Effector memory CD8-positive, alpha-beta T cell (primary cell): ENCODE measurements around the gene PYGO1.
A peak's percentile ranks its signal among the peaks of the same experiment; 100 is the strongest.
"Not testable (repeated sequence)": the region's sequence is repeated elsewhere in the genome, so short reads cannot be mapped to it uniquely, and the experiment has no call there.

Source experiments
- ATAC-seq: fragments of 150-1000 bp; cut with Tn5 transposase; replicated peaks from 2 replicates; pipeline ENCODE4 v1.10.0; 2021; ENCODE audit warnings: mild to moderate bottlenecking, moderate library complexity
- DNase-seq, 3 experiments: peaks; one replicate each; pipeline ENCODE4 v3.0.0; 2021
- H3K27ac Mint-ChIP-seq, 2 donors: one replicate each; pipeline ENCODE4 v1.8.0; 2022; ENCODE audit warnings: mild to moderate bottlenecking in 2 of 2, mixed read lengths in 2 of 2, moderate library complexity in 2 of 2
- H3K27me3 Mint-ChIP-seq, 2 donors: one replicate each; pipeline ENCODE4 v1.8.0; 2022; ENCODE audit warnings: mixed read lengths in 2 of 2
- H3K36me3 Mint-ChIP-seq: one replicate; pipeline ENCODE4 v1.8.0; 2022; ENCODE audit warnings: mild to moderate bottlenecking, moderate library complexity, mixed read lengths; ENCODE audit not compliant: insufficient read depth
- H3K4me1 Mint-ChIP-seq, 2 donors: one replicate each; pipeline ENCODE4 v1.8.0; 2022; ENCODE audit warnings: low read depth in 2 of 2, mixed read lengths in 2 of 2
- H3K4me3 Mint-ChIP-seq, 2 donors: one replicate each; pipeline ENCODE4 v1.8.0; 2022; ENCODE audit warnings: mild to moderate bottlenecking in 2 of 2, mixed read lengths in 2 of 2, moderate library complexity in 2 of 2
- H3K9me3 Mint-ChIP-seq, 2 donors: one replicate each; pipeline ENCODE4 v1.8.0; 2022; ENCODE audit warnings: mixed read lengths in 2 of 2

The PYGO1 gene

DNA sequence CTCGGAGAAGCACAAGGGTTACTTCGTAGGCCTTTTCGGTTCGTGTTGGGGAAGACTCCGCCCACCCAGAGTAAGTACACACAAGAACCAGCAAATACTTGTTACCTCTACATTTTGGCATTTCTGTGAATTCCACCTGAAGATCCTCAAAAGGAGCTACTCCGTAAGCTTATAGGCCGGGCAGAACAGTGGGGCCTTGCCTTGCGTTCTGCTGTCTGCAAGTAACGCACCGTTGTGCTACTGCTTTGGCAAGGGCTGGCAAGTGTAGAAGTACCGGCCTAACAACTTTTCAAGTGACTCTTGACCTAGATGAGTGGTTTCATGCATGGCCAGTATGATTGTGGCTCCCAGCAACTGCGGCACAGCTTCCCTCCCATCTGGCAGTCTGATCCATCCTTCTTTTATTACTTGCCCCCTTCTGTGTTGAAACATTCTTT lies 73.7 kb downstream of the PYGO1 start:
- Mint-ChIP-seq H3K4me1 (no peaks in the 10 kb centered on the region), H3K27ac (no peak overlapping the region), H3K27me3 (peaks cover 7 to 8% of the 10 kb centered on the region in 2 donors), H3K9me3 (no peaks in the 10 kb centered on the region), H3K36me3 (no peaks in the 10 kb centered on the region), H3K4me3 (no peak overlapping the region)
- ATAC-seq, result no peak
- no peak for DNase-seq

DNA sequence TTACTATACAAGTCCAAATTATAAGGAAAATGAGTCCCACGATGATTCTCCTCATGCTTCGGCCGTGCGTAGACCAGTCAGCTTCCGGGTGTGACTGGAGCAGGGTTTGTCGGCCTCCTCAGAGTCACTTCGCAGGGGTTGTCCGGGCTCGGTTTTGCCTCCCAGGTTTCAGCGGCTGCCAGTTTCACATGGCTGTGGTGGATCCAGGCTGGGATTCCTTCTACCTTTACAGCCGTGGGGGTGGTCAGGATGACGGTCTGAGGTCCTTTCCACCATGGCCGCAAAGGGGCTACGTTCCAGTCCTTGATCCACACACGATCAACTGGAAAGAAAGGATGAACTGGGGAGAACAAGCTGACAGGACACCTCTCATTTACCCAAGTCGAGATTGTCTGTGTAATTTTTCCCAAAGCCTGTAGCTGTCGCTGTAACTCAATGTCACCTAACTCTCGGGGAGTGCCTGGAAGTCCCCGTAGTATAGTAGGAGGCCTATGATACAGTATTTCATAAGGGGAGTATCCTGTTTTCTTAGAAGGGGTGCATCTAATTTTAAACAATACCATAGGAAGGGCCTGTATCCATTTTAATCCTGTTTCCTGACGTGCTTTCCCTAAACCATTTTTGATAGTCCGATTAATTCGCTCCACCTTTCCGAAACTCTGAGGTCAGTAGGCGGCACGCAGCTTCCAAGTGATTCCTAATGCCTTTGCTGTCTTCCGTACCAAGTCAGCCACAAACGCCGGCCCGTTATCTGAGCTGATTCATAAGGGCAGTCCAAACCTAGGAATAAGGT lies 74.3 kb downstream of the PYGO1 start:
- not testable (repeated sequence) for H3K9me3 Mint-ChIP-seq, ATAC-seq, H3K27ac Mint-ChIP-seq, DNase-seq, H3K27me3 Mint-ChIP-seq, H3K4me3 Mint-ChIP-seq, H3K36me3 Mint-ChIP-seq, H3K4me1 Mint-ChIP-seq

DNA sequence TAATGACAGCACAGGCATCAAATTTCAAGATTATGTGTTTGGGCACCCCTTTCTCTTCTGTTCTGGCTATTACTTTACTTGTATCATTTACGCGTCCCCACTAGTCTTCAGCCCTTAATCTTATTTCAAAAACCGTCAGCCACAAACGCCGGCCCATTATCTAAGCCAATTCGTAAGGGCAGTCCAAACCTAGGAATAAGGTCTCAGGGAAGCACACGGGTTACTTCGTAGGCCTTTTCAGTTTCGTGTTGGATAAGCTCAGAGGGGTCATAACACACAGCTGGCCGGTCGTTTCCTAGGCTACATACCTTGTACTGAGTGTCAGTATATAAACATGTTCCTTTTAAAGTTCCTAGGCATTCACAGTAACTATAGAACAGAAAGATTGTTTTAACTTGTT lies 75.0 kb downstream of the PYGO1 start:
- Mint-ChIP-seq H3K27ac (no peak overlapping the region), H3K36me3 (no peaks in the 10 kb centered on the region), H3K4me1 (no peaks in the 10 kb centered on the region), H3K9me3 (no peaks in the 10 kb centered on the region), H3K27me3 (peaks cover 5 to 7% of the 10 kb centered on the region in 2 donors), H3K4me3 (no peak overlapping the region)
- ATAC-seq (no peak), DNase-seq (no peak)

DNA sequence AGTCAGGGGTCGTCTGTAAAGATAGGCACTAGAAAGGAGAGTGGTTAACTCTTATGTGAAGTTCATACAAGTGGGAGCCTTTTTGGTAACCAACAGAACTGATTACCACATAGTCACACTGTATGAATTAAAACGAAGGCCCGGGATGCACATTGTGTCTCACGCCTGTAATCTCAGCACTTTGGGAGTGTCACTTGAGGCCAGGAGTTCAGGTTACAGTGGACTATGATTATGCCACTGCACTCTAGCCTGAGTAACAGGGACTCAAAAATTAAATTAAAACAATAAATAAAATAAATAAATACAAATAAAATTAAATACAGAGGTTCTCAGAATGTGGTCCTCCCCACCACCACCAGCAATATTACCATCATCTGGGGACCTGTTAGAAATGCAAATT lies 80.6 kb downstream of the PYGO1 start:
- H3K36me3 Mint-ChIP-seq, result no peaks in the 10 kb centered on the region
- H3K27me3 Mint-ChIP-seq, result peaks cover 9 to 21% of the 10 kb centered on the region in 2 donors
- H3K9me3 Mint-ChIP-seq, result no peaks in the 10 kb centered on the region
- H3K27ac Mint-ChIP-seq, result no peak overlapping the region
- ATAC-seq (no peak), DNase-seq (no peak)
- H3K4me3 Mint-ChIP-seq, result no peak overlapping the region
- H3K4me1 Mint-ChIP-seq, result no peaks in the 10 kb centered on the region

DNA sequence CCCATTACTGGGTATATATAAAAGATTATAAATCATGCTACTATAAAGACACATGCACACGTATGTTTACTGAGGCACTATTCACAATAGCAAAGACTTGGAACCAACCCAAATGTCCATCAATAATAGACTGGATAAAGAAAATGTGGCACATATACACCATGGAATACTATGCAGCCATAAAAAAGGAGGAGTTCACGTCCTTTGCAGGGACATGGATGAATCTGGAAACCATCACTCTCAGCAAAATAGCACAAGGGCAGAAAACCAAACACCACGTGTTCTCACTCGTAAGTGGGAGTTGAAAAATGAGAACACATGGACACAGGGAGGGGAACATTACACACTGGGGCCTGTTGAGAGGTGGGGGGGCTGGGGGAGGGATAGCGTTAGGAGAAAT lies 82.7 kb downstream of the PYGO1 start:
- H3K4me1 Mint-ChIP-seq, H3K36me3 Mint-ChIP-seq, H3K9me3 Mint-ChIP-seq, DNase-seq, H3K27ac Mint-ChIP-seq, H3K4me3 Mint-ChIP-seq, ATAC-seq: not testable (repeated sequence)
- peaks cover 17 to 32% of the 10 kb centered on the region in 2 donors for H3K27me3 Mint-ChIP-seq

DNA sequence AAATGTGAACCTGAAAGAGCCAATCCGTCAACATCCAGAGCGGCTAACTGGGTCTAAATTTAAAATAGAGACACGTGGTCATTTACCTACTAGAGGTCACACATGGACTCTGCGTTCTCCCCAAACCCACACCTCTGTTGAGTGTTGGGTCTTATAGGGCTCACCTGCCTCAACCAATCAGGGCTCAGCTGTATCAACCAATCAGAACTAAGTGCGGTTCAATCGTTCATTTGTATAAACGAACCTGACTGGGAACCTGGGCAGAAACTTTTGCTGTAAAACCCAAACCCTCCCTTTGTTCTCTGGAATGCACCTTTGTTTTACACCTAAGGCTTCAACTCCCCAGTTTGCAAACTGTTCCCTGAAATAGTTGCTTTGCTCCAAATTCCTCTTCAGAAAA lies 89.0 kb downstream of the PYGO1 start:
- Mint-ChIP-seq H3K27me3 (peaks cover 17 to 26% of the 10 kb centered on the region in 2 donors), H3K36me3 (peaks cover 5% of the 10 kb centered on the region), H3K4me3 (peak overlapping the region in 1 of 2 donors; percentile 85), H3K4me1 (peaks cover 5 to 7% of the 10 kb centered on the region in 2 donors), H3K27ac (peak overlapping the region in 1 of 2 donors; percentile 89), H3K9me3 (no peaks in the 10 kb centered on the region)
- DNase-seq, result no peak
- ATAC-seq, result no peak

DNA sequence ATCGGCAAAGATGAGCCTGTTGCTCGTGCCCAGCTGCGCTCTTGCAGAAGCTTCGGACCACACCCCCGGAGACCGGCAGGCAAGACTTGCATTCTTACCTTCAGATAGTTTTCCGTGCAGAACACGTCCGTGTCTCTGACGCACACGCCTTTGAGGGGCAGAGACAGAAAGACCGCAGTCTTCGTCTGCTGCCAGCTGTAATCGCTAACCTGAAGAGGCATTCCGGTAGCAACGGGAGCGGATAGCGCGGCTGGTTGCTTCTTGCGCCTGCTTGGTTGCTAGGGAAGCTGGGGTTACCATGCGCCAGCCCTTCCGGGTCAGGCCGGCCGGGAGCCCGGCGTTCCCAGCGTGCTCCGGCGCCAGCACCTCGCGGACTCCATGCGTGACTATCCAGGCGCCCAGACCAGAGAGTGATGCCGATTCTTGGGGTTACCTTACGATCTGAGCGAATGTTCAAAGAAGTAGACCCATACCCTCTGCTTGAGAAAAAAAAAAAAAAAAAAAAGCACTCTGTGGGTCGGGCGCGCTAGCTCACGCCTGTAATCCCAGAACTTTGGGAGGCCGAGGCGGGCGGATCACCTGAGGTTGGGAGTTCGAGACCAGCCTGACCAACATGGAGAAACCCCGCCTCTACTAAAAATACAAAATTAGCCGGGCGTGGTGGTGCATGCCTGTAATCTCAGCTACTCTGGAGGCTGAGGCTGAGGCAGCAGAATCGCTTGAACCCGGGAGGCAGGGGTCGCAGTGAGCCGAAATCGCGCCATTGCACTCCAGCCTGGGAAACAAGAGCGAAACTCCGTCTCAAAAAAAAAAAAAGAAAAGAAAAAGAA lies 89.8 kb downstream of the PYGO1 start:
- Mint-ChIP-seq H3K27me3 (peaks cover 16 to 18% of the 10 kb centered on the region in 2 donors), H3K27ac (peak overlapping the region; percentile 72 to 89), H3K4me3 (peak overlapping the region; percentile 85 to 86)
- ATAC-seq (peak; percentile 94), DNase-seq (peak; percentile 46 to 51 (median 49))
- not testable (repeated sequence) for H3K4me1 Mint-ChIP-seq, H3K36me3 Mint-ChIP-seq, H3K9me3 Mint-ChIP-seq

DNA sequence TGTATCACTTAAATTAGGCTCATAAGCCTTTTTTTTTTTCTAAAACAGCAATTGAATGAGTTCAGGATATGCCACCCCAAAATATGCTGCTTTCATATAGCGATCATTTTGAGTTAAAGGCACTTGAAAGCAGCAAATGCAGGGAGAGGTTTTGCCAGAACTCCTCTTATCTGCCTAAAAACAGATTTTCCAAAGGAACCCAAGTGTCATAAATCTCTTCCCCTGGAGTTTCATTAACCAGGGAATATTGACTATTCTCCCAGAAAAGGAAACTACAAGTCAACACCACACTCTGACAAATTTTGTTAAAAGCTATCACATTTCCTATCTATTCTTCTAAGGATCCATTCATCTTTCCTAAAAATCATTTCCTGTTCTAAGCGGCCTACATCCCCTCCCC lies 91.4 kb downstream of the PYGO1 start:
- peaks cover 5 to 7% of the 10 kb centered on the region in 2 donors for H3K4me1 Mint-ChIP-seq

DNA sequence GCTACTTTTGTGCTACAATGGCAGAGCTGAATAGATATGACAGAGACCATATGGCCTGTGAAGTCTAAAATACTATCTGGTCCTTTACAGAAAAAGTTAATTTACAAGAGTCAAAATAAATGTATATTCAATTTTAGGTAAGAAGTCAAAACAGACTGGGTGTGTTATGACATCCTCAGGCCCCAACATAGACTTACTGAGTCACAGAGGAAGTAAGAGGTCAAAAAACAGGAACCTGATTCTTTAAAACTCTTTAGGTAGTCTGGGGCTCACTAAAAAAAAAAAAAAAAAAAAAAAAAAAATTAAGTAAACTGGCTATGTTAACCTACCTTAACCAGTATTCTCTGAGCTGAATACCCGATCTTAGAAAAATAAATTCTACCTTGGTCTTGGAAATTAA lies 93.2 kb downstream of the PYGO1 start:
- H3K9me3 Mint-ChIP-seq, result no peaks in the 10 kb centered on the region
- DNase-seq (no peak), ATAC-seq (no peak)
- peaks cover 5 to 7% of the 10 kb centered on the region in 2 donors for H3K4me1 Mint-ChIP-seq
- H3K27ac Mint-ChIP-seq, result no peak overlapping the region
- no peaks in the 10 kb centered on the region for H3K27me3 Mint-ChIP-seq
- peaks cover 5% of the 10 kb centered on the region for H3K36me3 Mint-ChIP-seq
- no peak overlapping the region for H3K4me3 Mint-ChIP-seq

More for the DNA sequence above, 91.4 kb downstream of the PYGO1 start:
- Mint-ChIP-seq H3K27me3 (peaks cover under 1 to 2% of the 10 kb centered on the region in 2 donors), H3K9me3 (no peaks in the 10 kb centered on the region), H3K36me3 (peaks cover 5% of the 10 kb centered on the region), H3K4me3 (no peak overlapping the region), H3K27ac (no peak overlapping the region)
- DNase-seq (no peak), ATAC-seq (no peak)

DNA sequence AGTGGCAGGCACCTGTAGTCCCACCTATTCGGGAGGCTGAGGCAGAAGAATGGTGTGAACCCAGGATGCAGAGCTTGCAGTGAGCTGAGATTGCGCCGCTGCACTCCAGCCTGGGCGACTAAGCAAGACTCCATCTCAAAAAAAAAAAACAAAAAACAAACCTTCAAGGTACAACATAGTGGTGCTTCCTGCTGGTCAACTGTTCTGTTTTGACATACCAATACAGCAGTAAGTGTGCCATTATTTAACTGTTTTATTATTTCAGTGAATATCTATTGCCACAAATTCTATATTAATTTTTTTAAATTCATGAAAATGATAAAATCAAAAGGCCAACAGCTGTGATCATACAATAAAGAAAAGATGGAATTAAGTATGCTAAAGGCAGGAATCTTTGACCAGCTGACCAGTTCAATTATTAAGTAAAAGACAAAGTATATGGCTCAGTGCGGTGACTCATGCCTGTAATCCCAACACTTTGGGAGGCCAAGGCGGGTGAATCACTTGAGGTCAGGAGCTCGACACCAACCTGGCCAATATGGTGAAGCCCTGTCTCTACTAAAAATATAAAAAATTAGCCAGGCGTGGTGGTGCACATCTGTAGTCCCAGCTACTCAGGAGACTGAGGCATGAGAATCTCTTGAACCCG lies 99.1 kb downstream of the PYGO1 start:
- not testable (repeated sequence) for H3K4me1 Mint-ChIP-seq, H3K27me3 Mint-ChIP-seq, H3K4me3 Mint-ChIP-seq, ATAC-seq, DNase-seq, H3K36me3 Mint-ChIP-seq, H3K27ac Mint-ChIP-seq, H3K9me3 Mint-ChIP-seq
